ENCODE data around the gene SOX10.
"Not testable (repeated sequence)": the region's sequence is repeated elsewhere in the genome, so short reads cannot be mapped to it uniquely, and the experiment has no call there.

The SOX10 gene

DNA sequence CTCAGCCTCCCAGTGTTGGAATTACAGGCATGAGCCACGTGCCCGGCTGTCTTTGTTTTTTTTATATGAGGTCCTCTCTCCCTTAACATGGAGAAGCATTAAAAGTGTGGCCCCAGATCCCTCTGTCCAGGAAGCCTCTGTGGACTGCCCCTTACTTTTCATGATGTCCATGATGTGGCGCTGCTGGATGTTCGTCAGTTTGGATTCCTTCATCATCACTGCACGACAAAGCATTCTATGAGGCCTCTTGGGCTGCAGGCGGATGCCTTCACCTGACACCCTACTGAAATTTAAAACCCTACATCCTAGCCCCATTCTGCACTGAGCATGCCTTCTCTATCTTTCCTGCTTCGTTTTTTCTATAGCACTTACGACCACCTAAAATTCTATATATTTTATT, 33.0 kb downstream of the SOX10 start:
- H3K27ac ChIP-seq (ENCODE audit: low read length): no peak overlapping the region
- H3K9me3 ChIP-seq (ENCODE audit: insufficient read depth, low read length, severe bottlenecking): no peaks in the 10 kb centered on the region
- H3K36me3 ChIP-seq (ENCODE audit: insufficient read depth, low read length): no peaks in the 10 kb centered on the region
- H2AFZ ChIP-seq (ENCODE audit: low read depth, low read length): no peak overlapping the region
- peaks cover 20% of the 10 kb centered on the region for H3K79me2 ChIP-seq (ENCODE audit: insufficient read depth, low read length)
- peaks cover 21% of the 10 kb centered on the region for H3K4me1 ChIP-seq (ENCODE audit: insufficient read depth, low read length)
- H3K4me2 ChIP-seq (ENCODE audit: insufficient read depth, low read length): no peak overlapping the region
- H3K4me3 ChIP-seq (ENCODE audit: low read depth in 1 of 2, low read length in 2 of 2): no peak overlapping the region
- DNase-seq: no peak
- H4K20me1 ChIP-seq (ENCODE audit: insufficient read depth, low read length): no peaks in the 10 kb centered on the region
- H3K9ac ChIP-seq (ENCODE audit: low read depth, low read length): no peak overlapping the region
- no peak for TF ChIP-seq EZH2 (IDR thresholded peaks at IDR 0.05; ENCODE audit: borderline replicate concordance, low read depth, low read length, severe bottlenecking)
- TF ChIP-seq, protein P1, sequence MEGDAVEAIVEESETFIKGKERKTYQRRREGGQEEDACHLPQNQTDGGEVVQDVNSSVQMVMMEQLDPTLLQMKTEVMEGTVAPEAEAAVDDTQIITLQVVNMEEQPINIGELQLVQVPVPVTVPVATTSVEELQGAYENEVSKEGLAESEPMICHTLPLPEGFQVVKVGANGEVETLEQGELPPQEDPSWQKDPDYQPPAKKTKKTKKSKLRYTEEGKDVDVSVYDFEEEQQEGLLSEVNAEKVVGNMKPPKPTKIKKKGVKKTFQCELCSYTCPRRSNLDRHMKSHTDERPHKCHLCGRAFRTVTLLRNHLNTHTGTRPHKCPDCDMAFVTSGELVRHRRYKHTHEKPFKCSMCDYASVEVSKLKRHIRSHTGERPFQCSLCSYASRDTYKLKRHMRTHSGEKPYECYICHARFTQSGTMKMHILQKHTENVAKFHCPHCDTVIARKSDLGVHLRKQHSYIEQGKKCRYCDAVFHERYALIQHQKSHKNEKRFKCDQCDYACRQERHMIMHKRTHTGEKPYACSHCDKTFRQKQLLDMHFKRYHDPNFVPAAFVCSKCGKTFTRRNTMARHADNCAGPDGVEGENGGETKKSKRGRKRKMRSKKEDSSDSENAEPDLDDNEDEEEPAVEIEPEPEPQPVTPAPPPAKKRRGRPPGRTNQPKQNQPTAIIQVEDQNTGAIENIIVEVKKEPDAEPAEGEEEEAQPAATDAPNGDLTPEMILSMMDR (IDR thresholded peaks at IDR 0.05; ENCODE audit: borderline replicate concordance, extremely low read depth, low read length, poor library complexity, severe bottlenecking): no peak
- ATAC-seq (ENCODE audit: insufficient read depth, low read depth): no peak
- H3K27me3 ChIP-seq (ENCODE audit: insufficient read depth, low read length, poor library complexity): no peaks in the 10 kb centered on the region

DNA sequence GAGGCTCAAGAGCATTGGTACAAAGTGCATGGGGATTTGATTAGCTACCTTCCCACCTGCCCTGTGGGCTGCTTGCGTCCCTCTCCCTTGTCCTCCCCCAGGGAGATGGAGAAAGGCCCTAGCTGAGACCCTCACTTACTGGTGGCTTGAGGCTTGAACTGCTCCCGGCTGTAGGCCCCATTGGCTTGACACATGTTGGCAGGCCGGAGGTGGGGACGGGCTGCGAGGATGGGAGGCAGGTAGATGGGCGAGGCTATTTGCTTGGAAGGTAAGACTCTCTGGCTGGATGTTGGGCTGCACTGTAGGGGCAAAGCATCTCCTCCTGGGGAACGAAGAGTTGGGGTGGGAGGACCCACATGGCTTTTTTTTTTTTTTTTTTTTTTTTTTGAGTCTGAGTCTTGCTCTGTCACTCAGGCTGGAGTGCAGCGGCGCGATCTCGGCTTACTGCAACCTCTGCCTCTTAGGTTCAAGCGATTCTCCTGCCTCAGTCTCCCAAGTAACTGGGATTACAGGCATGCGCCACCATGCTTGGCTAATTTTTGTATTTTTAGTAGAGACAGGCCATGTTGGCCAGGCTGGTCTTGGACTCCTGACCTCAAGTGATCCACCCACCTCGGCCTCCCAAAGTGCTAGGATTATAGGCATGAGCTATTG, 37.1 kb downstream of the SOX10 start:
- H2AFZ ChIP-seq (ENCODE audit: low read depth, low read length); H3K4me1 ChIP-seq (ENCODE audit: insufficient read depth, low read length); ATAC-seq (ENCODE audit: insufficient read depth, low read depth); H3K9me3 ChIP-seq (ENCODE audit: insufficient read depth, low read length, severe bottlenecking); H3K4me3 ChIP-seq (ENCODE audit: low read depth in 1 of 2, low read length in 2 of 2); H3K27ac ChIP-seq (ENCODE audit: low read length); H3K9ac ChIP-seq (ENCODE audit: low read depth, low read length); H3K79me2 ChIP-seq (ENCODE audit: insufficient read depth, low read length); H3K4me2 ChIP-seq (ENCODE audit: insufficient read depth, low read length); DNase-seq; H3K36me3 ChIP-seq (ENCODE audit: insufficient read depth, low read length); H4K20me1 ChIP-seq (ENCODE audit: insufficient read depth, low read length); H3K27me3 ChIP-seq (ENCODE audit: insufficient read depth, low read length, poor library complexity): not testable (repeated sequence)

DNA sequence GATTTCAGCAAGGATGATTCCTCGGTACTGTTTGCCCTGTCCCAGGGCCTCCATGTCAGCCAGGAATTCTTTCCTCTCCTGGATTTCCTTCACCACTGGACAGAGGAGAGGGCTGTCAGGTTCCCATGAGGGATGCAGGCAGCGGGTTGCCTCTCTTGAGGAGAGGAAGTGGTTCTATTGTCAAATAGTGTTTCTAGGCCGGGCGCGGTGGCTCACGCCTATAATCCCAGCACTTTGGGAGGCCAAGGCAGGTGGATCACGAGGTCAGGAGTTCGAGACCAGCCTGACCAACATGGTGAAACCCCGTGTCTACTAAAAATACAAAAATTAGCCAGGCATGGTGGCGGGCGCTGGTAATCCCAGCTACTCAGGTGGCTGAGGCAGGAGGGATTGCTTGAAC, 39.9 kb downstream of the SOX10 start:
- not testable (repeated sequence) for ATAC-seq (ENCODE audit: insufficient read depth, low read depth); H3K4me1 ChIP-seq (ENCODE audit: insufficient read depth, low read length); H3K9ac ChIP-seq (ENCODE audit: low read depth, low read length); H3K27ac ChIP-seq (ENCODE audit: low read length); H3K4me2 ChIP-seq (ENCODE audit: insufficient read depth, low read length); DNase-seq; H3K27me3 ChIP-seq (ENCODE audit: insufficient read depth, low read length, poor library complexity); H4K20me1 ChIP-seq (ENCODE audit: insufficient read depth, low read length); H2AFZ ChIP-seq (ENCODE audit: low read depth, low read length); H3K36me3 ChIP-seq (ENCODE audit: insufficient read depth, low read length); H3K4me3 ChIP-seq (ENCODE audit: low read depth in 1 of 2, low read length in 2 of 2); H3K79me2 ChIP-seq (ENCODE audit: insufficient read depth, low read length); H3K9me3 ChIP-seq (ENCODE audit: insufficient read depth, low read length, severe bottlenecking)

DNA sequence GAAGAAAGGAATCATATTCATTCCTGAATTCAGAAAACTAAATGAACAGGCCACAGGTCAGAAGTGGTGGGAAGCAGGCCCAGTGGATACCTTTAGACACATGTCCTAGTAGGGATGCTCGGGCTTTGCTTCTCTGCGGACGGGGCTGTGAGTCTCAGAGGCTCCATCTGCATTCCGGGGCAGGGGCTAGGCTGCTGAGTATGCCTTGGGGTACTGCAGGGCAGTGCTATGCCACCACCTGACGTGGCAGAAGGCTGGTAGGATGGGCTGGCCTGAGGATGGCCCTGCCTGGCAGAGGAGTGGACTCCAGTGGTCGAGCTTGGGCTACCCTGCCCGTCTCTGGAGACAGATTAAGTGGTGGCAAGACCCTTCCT, 40.5 kb downstream of the SOX10 start:
- no peak for ATAC-seq (ENCODE audit: insufficient read depth, low read depth)
- peaks cover 4% of the 10 kb centered on the region for H3K36me3 ChIP-seq (ENCODE audit: insufficient read depth, low read length)

More for the DNA sequence above, 40.5 kb downstream of the SOX10 start:
- Histone ChIP-seq H3K79me2 (ENCODE audit: insufficient read depth, low read length) (no peaks in the 10 kb centered on the region), H3K9ac (ENCODE audit: low read depth, low read length) (no peak overlapping the region), H3K4me3 (ENCODE audit: low read depth in 1 of 2, low read length in 2 of 2) (no peak overlapping the region), H2AFZ (ENCODE audit: low read depth, low read length) (no peak overlapping the region), H3K4me2 (ENCODE audit: insufficient read depth, low read length) (no peak overlapping the region), H3K27me3 (ENCODE audit: insufficient read depth, low read length, poor library complexity) (no peaks in the 10 kb centered on the region), H3K27ac (ENCODE audit: low read length) (no peak overlapping the region), H3K4me1 (ENCODE audit: insufficient read depth, low read length) (no peaks in the 10 kb centered on the region), H4K20me1 (ENCODE audit: insufficient read depth, low read length) (no peaks in the 10 kb centered on the region), H3K9me3 (ENCODE audit: insufficient read depth, low read length, severe bottlenecking) (no peaks in the 10 kb centered on the region)
- no peak for DNase-seq
- TF ChIP-seq, protein P1 (IDR thresholded peaks at IDR 0.05; ENCODE audit: borderline replicate concordance, extremely low read depth, low read length, poor library complexity, severe bottlenecking): no peak
- no peak for TF ChIP-seq EZH2 (IDR thresholded peaks at IDR 0.05; ENCODE audit: borderline replicate concordance, low read depth, low read length, severe bottlenecking)
